ENCODE measurements around the gene MCC.

MCC gene

GRCh38 chr5:113267361-113267900 is 220.8 kb downstream of the MCC start:
- no peak for DNase-seq

GRCh38 chr5:113266913-113267227 is 221.4 kb downstream of the MCC start:
- DNase-seq = no peak

GRCh38 chr5:113266227-113266912 is 221.9 kb downstream of the MCC start:
- DNase-seq = no peak

GRCh38 chr5:113265190-113265589 is 223.1 kb downstream of the MCC start:
- no peak for DNase-seq

GRCh38 chr5:113264046-113264445 is 224.2 kb downstream of the MCC start:
- DNase-seq = no peak

- DNase-seq = no peak
Observed at GRCh38 chr5:113263545-113263944, 224.7 kb downstream of the MCC start.

- no peak for DNase-seq
Observed at GRCh38 chr5:113262674-113263073, 225.6 kb downstream of the MCC start.

- DNase-seq = no peak
Observed at GRCh38 chr5:113259034-113259433, 229.2 kb downstream of the MCC start.

- no peak for DNase-seq
Observed at GRCh38 chr5:113257545-113257944, 230.7 kb downstream of the MCC start.

- DNase-seq = no peak
Observed at GRCh38 chr5:113256671-113257452, 231.4 kb downstream of the MCC start.

GRCh38 chr5:113255579-113256386 is 232.5 kb downstream of the MCC start:
- no peak for DNase-seq

GRCh38 chr5:113255105-113255504 is 233.1 kb downstream of the MCC start:
- no peak for DNase-seq

GRCh38 chr5:113253037-113253436 is 235.2 kb downstream of the MCC start:
- DNase-seq = no peak

- DNase-seq = no peak
Observed at GRCh38 chr5:113252066-113252465, 236.2 kb downstream of the MCC start.

GRCh38 chr5:113250341-113250953 is 237.8 kb downstream of the MCC start:
- DNase-seq = no peak

- DNase-seq = no peak
Observed at GRCh38 chr5:113249206-113249605, 239.0 kb downstream of the MCC start.

GRCh38 chr5:113246361-113246870 is 241.8 kb downstream of the MCC start:
- no peak for DNase-seq

GRCh38 chr5:113245427-113246225 is 242.6 kb downstream of the MCC start:
- no peak for DNase-seq

GRCh38 chr5:113244966-113245365 is 243.3 kb downstream of the MCC start:
- no peak for DNase-seq

GRCh38 chr5:113243349-113243664 is 244.9 kb downstream of the MCC start:
- DNase-seq = no peak

- no peak for DNase-seq
Observed at GRCh38 chr5:113242481-113243348, 245.5 kb downstream of the MCC start.
